PFSK-1 (cell line): Measurements from ENCODE around the gene GFPT2.

ENCODE experiments used
- FOXP2 ChIP-seq: optimal IDR thresholded peaks from 2 replicates; pipeline ENCODE3; 2011; ENCODE audit warnings: borderline replicate concordance, control low read depth, inconsistent platforms; ENCODE audit not compliant: insufficient read depth; ENCODE audit errors: extremely low read length, extremely low read depth
- POLR2AphosphoS5 ChIP-seq: IDR thresholded peaks from 2 replicates; pipeline ENCODE4 v1.6.1; 2012; ENCODE audit warnings: low read depth, mild to moderate bottlenecking, control low read depth, low read length, moderate library complexity
- SIN3A ChIP-seq: IDR thresholded peaks from 2 replicates; pipeline ENCODE4 v1.6.1; 2012; ENCODE audit warnings: mild to moderate bottlenecking, low read length, moderate library complexity, borderline replicate concordance; ENCODE audit not compliant: insufficient read depth
- TAF1 ChIP-seq: IDR thresholded peaks from 2 replicates; pipeline ENCODE4 v1.6.1; 2012; ENCODE audit warnings: low read length, control low read depth, borderline replicate concordance; ENCODE audit not compliant: insufficient read depth
- TF ChIP-seq, protein P1 (sequence below), 2 experiments: IDR thresholded peaks; 2 replicates each; pipeline versions ENCODE4 v1.6.1 to v1.8.0; 2011 to 2012; ENCODE audit warnings: low read depth in 2 of 2, low read length in 2 of 2, control low read depth in 1 of 2, inconsistent platforms in 1 of 2, mild to moderate bottlenecking in 1 of 2, moderate library complexity in 1 of 2; ENCODE audit not compliant: insufficient read depth in 1 of 2

The GFPT2 gene

DNA sequence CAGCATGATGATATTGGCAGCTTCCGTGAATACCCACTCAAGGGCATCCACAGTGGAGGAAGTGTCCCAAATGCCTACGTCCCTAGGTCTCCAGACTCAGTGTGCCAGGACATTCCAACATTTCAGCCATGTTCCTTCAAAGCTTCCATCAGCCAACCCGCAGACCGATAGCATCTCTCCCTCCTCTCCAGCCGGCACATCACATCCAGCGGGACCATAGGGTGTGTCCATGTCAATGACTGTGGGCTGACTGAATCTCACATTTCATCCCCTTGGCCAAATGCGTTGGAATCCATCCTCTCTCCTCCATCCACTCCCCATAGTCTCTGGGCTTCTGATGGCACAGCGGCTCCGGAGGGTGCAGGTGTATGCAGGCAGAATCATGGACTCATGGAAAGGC lies 22.2 kb upstream of the GFPT2 start:
- TF ChIP-seq FOXP2 (no peak), POLR2AphosphoS5 (no peak), TAF1 (no peak), SIN3A (no peak)
- TF ChIP-seq, protein P1, sequence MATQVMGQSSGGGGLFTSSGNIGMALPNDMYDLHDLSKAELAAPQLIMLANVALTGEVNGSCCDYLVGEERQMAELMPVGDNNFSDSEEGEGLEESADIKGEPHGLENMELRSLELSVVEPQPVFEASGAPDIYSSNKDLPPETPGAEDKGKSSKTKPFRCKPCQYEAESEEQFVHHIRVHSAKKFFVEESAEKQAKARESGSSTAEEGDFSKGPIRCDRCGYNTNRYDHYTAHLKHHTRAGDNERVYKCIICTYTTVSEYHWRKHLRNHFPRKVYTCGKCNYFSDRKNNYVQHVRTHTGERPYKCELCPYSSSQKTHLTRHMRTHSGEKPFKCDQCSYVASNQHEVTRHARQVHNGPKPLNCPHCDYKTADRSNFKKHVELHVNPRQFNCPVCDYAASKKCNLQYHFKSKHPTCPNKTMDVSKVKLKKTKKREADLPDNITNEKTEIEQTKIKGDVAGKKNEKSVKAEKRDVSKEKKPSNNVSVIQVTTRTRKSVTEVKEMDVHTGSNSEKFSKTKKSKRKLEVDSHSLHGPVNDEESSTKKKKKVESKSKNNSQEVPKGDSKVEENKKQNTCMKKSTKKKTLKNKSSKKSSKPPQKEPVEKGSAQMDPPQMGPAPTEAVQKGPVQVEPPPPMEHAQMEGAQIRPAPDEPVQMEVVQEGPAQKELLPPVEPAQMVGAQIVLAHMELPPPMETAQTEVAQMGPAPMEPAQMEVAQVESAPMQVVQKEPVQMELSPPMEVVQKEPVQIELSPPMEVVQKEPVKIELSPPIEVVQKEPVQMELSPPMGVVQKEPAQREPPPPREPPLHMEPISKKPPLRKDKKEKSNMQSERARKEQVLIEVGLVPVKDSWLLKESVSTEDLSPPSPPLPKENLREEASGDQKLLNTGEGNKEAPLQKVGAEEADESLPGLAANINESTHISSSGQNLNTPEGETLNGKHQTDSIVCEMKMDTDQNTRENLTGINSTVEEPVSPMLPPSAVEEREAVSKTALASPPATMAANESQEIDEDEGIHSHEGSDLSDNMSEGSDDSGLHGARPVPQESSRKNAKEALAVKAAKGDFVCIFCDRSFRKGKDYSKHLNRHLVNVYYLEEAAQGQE (IDR thresholded peaks at IDR 0.05; ENCODE audit: insufficient read depth in 1 of 2, low read depth in 2 of 2, low read length in 2 of 2): no peak

DNA sequence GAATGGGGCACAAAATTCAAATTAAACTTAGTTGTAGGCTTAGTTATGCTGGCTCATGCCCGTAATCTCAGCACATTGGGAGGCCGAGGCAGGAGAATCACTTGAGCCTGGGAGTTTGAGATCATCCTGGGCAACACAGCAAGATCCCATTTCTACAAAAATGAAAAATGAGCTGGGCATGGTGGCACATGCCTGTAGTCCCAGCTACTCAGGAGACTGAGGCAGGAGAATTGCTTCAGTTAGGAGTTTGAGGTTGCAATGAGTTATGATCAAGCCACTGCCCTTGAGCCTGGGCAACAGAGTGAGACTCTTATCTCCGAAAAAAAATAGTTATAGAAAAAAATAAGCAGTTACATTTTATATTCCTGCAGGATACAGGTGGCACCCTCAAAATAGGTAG lies 20.7 kb upstream of the GFPT2 start:
- TF ChIP-seq POLR2AphosphoS5: no peak
- TF ChIP-seq, protein P1 (IDR thresholded peaks at IDR 0.05; ENCODE audit: insufficient read depth in 1 of 2, low read depth in 2 of 2, low read length in 2 of 2): no peak
- no peak for TF ChIP-seq SIN3A
- no peak for TF ChIP-seq TAF1
- no peak for TF ChIP-seq FOXP2

DNA sequence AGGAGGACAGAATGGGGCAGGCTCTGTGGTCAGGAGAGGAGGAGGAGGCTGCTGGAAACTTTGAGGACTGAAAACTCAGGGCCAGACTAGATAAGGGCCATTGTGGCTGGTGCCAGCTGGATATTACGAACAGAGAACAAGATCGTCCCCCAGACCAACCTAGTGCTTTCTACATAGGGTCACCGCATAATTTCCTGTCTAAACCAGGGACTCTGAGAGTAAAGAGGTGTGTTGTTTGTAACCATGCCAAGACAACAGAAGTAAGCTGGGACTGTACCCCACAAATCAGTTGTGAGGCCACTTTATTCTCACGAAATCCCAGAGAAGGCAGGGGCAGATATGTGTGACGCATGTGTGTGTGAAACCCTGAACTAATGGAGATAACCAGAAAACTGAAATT lies 20.3 kb upstream of the GFPT2 start:
- TF ChIP-seq, protein P1 (IDR thresholded peaks at IDR 0.05; ENCODE audit: insufficient read depth in 1 of 2, low read depth in 2 of 2, low read length in 2 of 2): no peak
- no peak for TF ChIP-seq TAF1
- no peak for TF ChIP-seq POLR2AphosphoS5
- TF ChIP-seq SIN3A: no peak
- no peak for TF ChIP-seq FOXP2

DNA sequence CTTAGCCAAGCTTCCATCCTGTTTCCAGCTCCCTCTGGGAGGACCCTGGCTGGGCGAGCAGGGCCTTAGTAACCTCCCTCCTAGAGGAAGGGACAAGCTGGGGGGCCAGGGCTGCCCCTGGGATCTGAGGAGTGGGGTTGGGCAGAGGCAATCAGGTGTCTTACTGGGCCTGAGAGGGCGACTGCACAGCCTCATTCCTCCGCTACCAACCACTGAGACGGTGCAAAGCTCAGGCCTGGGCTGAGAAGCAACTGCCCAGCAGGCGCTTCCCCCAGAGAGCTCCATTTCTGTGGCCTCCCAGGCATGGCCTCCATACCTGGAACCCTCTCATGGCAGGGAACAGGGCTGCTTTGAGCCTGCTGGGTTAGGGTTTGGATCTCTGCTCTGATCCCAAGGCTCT lies 18.8 kb upstream of the GFPT2 start:
- TF ChIP-seq, protein P1 (IDR thresholded peaks at IDR 0.05; ENCODE audit: insufficient read depth in 1 of 2, low read depth in 2 of 2, low read length in 2 of 2): no peak
- no peak for TF ChIP-seq FOXP2
- no peak for TF ChIP-seq SIN3A
- no peak for TF ChIP-seq POLR2AphosphoS5
- TF ChIP-seq TAF1: no peak

DNA sequence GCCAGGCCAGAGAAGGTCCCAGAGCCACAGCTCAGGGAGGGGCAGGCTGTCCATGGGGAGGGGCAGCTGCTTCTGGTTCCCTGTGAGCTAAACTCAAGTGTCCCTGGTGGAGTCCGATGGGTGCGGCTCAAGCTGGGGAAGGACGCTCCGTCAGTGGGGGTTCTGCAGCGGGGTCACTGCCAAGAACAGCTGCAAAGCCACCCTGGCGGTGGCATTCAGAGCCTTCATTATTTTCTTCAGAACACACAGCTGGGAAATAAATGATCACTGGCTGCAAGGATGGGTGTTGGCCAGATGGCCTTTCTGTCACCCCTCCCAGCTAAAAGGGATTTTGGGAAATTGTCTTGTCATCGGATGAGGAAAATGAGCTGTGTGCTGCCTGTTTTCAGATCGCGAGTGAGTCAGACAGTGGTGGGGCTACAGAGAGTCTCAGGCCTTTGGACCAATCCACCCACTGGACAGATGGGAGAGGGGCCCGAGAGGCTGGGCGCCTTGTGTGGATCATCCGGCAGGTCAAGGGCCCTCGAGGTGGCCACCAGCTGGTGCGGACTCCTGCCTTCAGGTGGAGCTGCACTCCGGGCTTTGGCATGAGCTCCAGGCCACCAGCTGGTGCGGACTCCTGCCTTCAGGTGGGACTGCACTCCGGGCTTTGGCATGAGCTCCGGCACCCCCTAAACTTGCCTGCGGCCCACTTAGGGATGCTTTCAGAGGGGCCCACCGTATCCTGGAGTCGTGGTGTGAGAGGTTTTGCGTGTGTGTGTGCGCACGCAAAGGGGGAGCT lies 17.9 kb upstream of the GFPT2 start:
- TF ChIP-seq POLR2AphosphoS5 (no peak), TAF1 (no peak)
